Stimulated activated memory B cell treated with anti-CD40 and anti-IgM and Interleukin-4, amounts not matched to agents 10 μg/mL and 1 μg/mL and 100 μg/mL, for 72 hours (primary cell): Measurements from ENCODE around the gene SDC3.

Experiments used
- ATAC-seq: fragments of 150-1000 bp; cut with Tn5 transposase; 2 replicates; pipeline ENCODE4 v1.10.0; 2021
- H3K27ac Mint-ChIP-seq: one replicate; pipeline ENCODE4 v1.8.0; 2022; ENCODE audit warnings: mild to moderate bottlenecking, mixed read lengths
- H3K27me3 Mint-ChIP-seq: one replicate; pipeline ENCODE4 v1.8.0; 2022; ENCODE audit warnings: mixed read lengths
- H3K36me3 Mint-ChIP-seq: one replicate; pipeline ENCODE4 v1.8.0; 2022; ENCODE audit warnings: mixed read lengths
- H3K4me1 Mint-ChIP-seq: one replicate; pipeline ENCODE4 v1.8.0; 2022; ENCODE audit warnings: mixed read lengths
- H3K4me3 Mint-ChIP-seq: one replicate; pipeline ENCODE4 v1.8.0; 2022; ENCODE audit warnings: mild to moderate bottlenecking, moderate library complexity, mixed read lengths
- H3K9me3 Mint-ChIP-seq: one replicate; pipeline ENCODE4 v1.8.0; 2022; ENCODE audit warnings: mixed read lengths

Gene SDC3

GRCh38 chr1:30879940-30880677, 28.4 kb downstream of the SDC3 start:
- H3K36me3 Mint-ChIP-seq, result no peaks in the 10 kb centered on the region
- H3K4me3 Mint-ChIP-seq, result no peak overlapping the region
- H3K9me3 Mint-ChIP-seq, result no peaks in the 10 kb centered on the region
- peak overlapping the region; percentile 15 for H3K27ac Mint-ChIP-seq
- H3K4me1 Mint-ChIP-seq, result peaks cover 36% of the 10 kb centered on the region
- peaks cover 65% of the 10 kb centered on the region for H3K27me3 Mint-ChIP-seq
- ATAC-seq, result no peak

DNA sequence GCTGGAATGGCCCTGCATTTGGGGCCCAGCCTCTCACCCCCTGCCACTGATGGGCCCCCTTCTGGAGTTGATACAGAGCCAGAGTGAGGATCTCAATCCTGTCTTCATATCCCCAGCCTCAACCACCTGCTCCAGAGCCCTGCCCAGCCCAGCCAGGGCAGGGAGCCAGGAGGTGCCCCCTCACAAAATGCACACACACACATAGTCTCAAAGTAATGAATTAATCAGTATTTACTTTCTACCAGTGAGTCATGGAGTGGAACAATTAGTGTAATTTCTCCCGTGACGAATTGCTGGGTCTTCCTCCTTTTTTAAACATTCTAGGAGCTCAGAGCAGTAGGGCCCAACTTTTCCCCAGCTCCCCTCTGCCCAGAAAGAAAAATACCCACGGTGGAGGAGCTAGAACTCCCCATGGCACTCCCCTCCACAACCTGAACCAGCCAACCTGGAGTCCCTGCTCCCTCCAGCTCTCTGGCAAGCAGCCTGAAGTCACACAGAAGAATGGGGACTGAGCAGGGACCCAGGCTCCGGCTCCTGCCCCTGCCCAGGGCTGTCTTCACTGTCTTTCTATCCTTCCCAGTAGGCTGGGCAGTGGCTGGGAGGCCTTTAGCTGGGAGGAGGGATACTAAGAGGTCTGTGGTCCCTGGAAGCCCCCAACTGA, 29.3 kb downstream of the SDC3 start:
- H3K4me1 Mint-ChIP-seq, result peaks cover 36% of the 10 kb centered on the region
- no peaks in the 10 kb centered on the region for H3K9me3 Mint-ChIP-seq
- H3K27ac Mint-ChIP-seq, result peak overlapping the region; percentile 15
- no peak overlapping the region for H3K4me3 Mint-ChIP-seq
- ATAC-seq, result no peak
- no peaks in the 10 kb centered on the region for H3K36me3 Mint-ChIP-seq
- H3K27me3 Mint-ChIP-seq, result peaks cover 68% of the 10 kb centered on the region

DNA sequence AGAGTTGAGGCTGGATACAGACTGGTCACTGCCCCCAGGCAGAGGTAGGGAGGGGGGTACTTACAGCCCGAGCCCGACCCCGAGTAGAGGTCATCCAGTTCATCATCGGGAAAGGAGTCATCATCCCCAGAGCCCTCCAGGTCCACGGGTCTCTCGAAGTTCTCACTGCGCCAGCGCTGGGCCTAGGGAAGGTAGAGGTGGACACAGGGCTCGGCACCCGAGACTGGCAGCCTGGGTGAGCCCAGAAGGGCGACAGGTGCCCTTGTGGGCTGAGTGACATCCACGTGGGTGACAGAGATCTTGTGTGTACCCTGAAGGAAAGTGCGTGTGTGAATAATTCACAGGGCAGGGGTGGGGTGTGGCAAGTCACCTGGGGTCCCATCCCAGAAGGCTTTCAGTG, 30.0 kb downstream of the SDC3 start:
- H3K4me1 Mint-ChIP-seq, result peaks cover 36% of the 10 kb centered on the region
- H3K36me3 Mint-ChIP-seq, result no peaks in the 10 kb centered on the region
- H3K9me3 Mint-ChIP-seq, result no peaks in the 10 kb centered on the region
- no peak for ATAC-seq
- no peak overlapping the region for H3K27ac Mint-ChIP-seq
- H3K4me3 Mint-ChIP-seq, result no peak overlapping the region
- H3K27me3 Mint-ChIP-seq, result peaks cover 71% of the 10 kb centered on the region

GRCh38 chr1:30878016-30878415, 30.5 kb downstream of the SDC3 start:
- Mint-ChIP-seq H3K9me3 (no peaks in the 10 kb centered on the region), H3K36me3 (no peaks in the 10 kb centered on the region), H3K4me1 (peaks cover 36% of the 10 kb centered on the region), H3K27ac (no peak overlapping the region), H3K27me3 (peaks cover 75% of the 10 kb centered on the region), H3K4me3 (no peak overlapping the region)
- no peak for ATAC-seq

- peaks cover 76% of the 10 kb centered on the region for H3K27me3 Mint-ChIP-seq
- H3K4me3 Mint-ChIP-seq, result no peak overlapping the region
Measured at GRCh38 chr1:30877205-30877912, 31.2 kb downstream of the SDC3 start.

GRCh38 chr1:30876451-30877204, 31.9 kb downstream of the SDC3 start:
- Mint-ChIP-seq H3K4me1 (peaks cover 28% of the 10 kb centered on the region), H3K27ac (no peak overlapping the region), H3K4me3 (no peak overlapping the region), H3K9me3 (peaks cover 3% of the 10 kb centered on the region), H3K36me3 (no peaks in the 10 kb centered on the region), H3K27me3 (peaks cover 84% of the 10 kb centered on the region)
- ATAC-seq, result no peak

More at GRCh38 chr1:30877205-30877912, 31.2 kb downstream of the SDC3 start:
- Mint-ChIP-seq H3K4me1 (peaks cover 35% of the 10 kb centered on the region), H3K9me3 (no peaks in the 10 kb centered on the region), H3K27ac (no peak overlapping the region), H3K36me3 (no peaks in the 10 kb centered on the region)
- ATAC-seq, result no peak

- no peak overlapping the region for H3K27ac Mint-ChIP-seq
- H3K9me3 Mint-ChIP-seq, result peaks cover 3% of the 10 kb centered on the region
- H3K36me3 Mint-ChIP-seq, result no peaks in the 10 kb centered on the region
- H3K4me3 Mint-ChIP-seq, result no peak overlapping the region
- H3K4me1 Mint-ChIP-seq, result peaks cover 22% of the 10 kb centered on the region
- no peak for ATAC-seq
- H3K27me3 Mint-ChIP-seq, result peaks cover 91% of the 10 kb centered on the region
Measured at GRCh38 chr1:30875916-30876315, 32.6 kb downstream of the SDC3 start.

- peaks cover 3% of the 10 kb centered on the region for H3K9me3 Mint-ChIP-seq
- no peak for ATAC-seq
- H3K4me1 Mint-ChIP-seq, result peaks cover 15% of the 10 kb centered on the region
- no peak overlapping the region for H3K27ac Mint-ChIP-seq
- H3K36me3 Mint-ChIP-seq, result no peaks in the 10 kb centered on the region
- peaks cover 97% of the 10 kb centered on the region for H3K27me3 Mint-ChIP-seq
- H3K4me3 Mint-ChIP-seq, result no peak overlapping the region
Measured at GRCh38 chr1:30875197-30875596, 33.4 kb downstream of the SDC3 start.

DNA sequence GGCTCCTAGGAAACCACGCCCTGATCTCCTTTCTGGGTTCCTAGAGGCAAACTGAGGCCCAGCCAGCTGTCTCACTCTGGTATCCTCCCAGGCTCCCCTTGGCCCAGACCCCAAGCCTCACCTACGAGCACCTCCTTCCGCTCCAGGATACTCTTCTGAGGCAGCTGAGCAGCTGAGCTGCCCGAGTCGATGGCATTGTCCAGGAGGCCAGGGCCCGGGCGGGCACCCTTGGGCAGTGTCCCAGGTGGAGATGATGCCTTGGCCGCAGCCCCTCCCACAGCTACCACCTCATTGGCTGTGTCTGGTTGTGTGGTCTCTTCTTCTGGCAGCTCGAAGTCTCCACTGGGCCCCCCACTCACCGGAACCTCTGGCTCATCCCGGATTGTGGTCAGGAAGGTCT, 34.4 kb downstream of the SDC3 start:
- H3K27ac Mint-ChIP-seq, result no peak overlapping the region

DNA sequence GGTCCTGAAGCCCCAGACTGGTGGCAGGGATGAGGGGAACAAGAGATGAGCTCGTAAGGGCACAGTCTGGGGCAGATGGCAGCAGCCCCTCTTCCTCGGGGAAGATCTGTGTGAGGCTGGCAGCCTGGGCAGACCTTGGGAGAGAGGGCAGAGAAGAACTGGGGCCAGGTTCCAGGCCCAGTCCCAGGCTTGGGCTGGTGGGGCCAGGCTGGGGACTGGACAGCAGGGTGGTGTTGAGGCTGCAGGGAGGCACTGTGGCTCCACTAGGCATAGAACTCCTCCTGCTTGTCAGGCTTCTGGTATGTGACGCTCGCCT, 35.7 kb downstream of the SDC3 start:
- ATAC-seq, result no peak
- Mint-ChIP-seq H3K27ac (no peak overlapping the region), H3K4me1 (peaks cover 16% of the 10 kb centered on the region), H3K4me3 (no peak overlapping the region), H3K27me3 (peaks cover 94% of the 10 kb centered on the region), H3K36me3 (no peaks in the 10 kb centered on the region), H3K9me3 (peaks cover 3% of the 10 kb centered on the region)

More for the DNA sequence above, 34.4 kb downstream of the SDC3 start:
- peaks cover 12% of the 10 kb centered on the region for H3K4me1 Mint-ChIP-seq
- no peak overlapping the region for H3K4me3 Mint-ChIP-seq
- no peaks in the 10 kb centered on the region for H3K36me3 Mint-ChIP-seq
- no peak for ATAC-seq
- H3K27me3 Mint-ChIP-seq, result peaks cover 95% of the 10 kb centered on the region
- peaks cover 3% of the 10 kb centered on the region for H3K9me3 Mint-ChIP-seq

- Mint-ChIP-seq H3K9me3 (peaks cover 3% of the 10 kb centered on the region), H3K4me1 (peaks cover 12% of the 10 kb centered on the region), H3K36me3 (no peaks in the 10 kb centered on the region), H3K27me3 (peaks cover 94% of the 10 kb centered on the region), H3K4me3 (no peak overlapping the region), H3K27ac (no peak overlapping the region)
- ATAC-seq, result no peak
Measured at GRCh38 chr1:30872033-30872947, 36.3 kb downstream of the SDC3 start.

DNA sequence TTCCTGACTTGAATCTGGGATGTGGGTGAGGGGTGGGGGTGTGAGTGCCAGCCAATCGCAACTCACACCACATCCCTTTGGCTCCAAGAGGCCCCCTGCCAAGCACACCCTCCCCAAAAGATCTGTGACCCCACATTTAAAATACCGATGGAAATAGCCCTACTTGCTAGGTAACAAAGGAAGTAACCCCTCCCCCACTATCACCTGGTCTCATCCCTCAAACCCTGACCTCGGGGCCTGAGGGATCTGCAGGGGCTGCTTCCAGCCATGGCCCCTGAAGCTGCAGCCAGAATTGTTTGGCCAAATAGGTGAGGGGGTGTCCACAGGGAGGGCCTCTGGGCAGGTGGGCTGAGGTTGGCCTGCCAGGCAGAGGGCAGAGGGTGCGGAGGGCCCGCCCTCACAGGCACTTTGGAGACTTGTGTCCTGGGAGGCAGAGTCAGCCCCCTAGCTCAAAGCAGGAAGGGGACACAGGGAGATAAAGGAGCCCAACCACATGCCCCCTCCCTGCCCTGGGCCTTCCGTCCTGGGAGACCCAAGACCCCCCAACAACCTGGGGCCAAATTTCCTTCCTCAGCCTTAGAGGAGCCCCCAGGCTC, 37.2 kb downstream of the SDC3 start:
- no peak overlapping the region for H3K27ac Mint-ChIP-seq
- no peak for ATAC-seq
- peaks cover 3% of the 10 kb centered on the region for H3K9me3 Mint-ChIP-seq
- peaks cover 10% of the 10 kb centered on the region for H3K4me1 Mint-ChIP-seq
- H3K27me3 Mint-ChIP-seq, result peaks cover 94% of the 10 kb centered on the region
- no peak overlapping the region for H3K4me3 Mint-ChIP-seq
- no peaks in the 10 kb centered on the region for H3K36me3 Mint-ChIP-seq

GRCh38 chr1:30870656-30871055, 37.9 kb downstream of the SDC3 start:
- Mint-ChIP-seq H3K4me1 (peaks cover 10% of the 10 kb centered on the region), H3K36me3 (no peaks in the 10 kb centered on the region), H3K27ac (no peak overlapping the region), H3K27me3 (peaks cover 94% of the 10 kb centered on the region), H3K9me3 (peaks cover 3% of the 10 kb centered on the region), H3K4me3 (no peak overlapping the region)
- no peak for ATAC-seq

GRCh38 chr1:30870035-30870434, 38.5 kb downstream of the SDC3 start:
- H3K4me3 Mint-ChIP-seq, result no peak overlapping the region
- no peak overlapping the region for H3K27ac Mint-ChIP-seq
- H3K9me3 Mint-ChIP-seq, result peaks cover 3% of the 10 kb centered on the region
- peaks cover 10% of the 10 kb centered on the region for H3K4me1 Mint-ChIP-seq
- H3K27me3 Mint-ChIP-seq, result peaks cover 90% of the 10 kb centered on the region
- no peak for ATAC-seq
- no peaks in the 10 kb centered on the region for H3K36me3 Mint-ChIP-seq
